ENCODE measurements around the gene SGCD.

- TF ChIP-seq ZNF263 (CRISPR knock-in tag; IDR thresholded peaks at IDR 0.05; ENCODE audit: borderline replicate concordance), result no peak
- TF ChIP-seq DDX20 (tag; IDR thresholded peaks at IDR 0.05; ENCODE audit: low read depth), result no peak
- no peak for TF ChIP-seq KDM5B (IDR thresholded peaks at IDR 0.05; ENCODE audit: insufficient replicate concordance, low read depth, low read length)
Observed at GRCh38 chr5:156411185-156411613, 84.2 kb downstream of the SGCD start.
